Measurements from ENCODE around the gene ZNF460.

Gene ZNF460

DNA sequence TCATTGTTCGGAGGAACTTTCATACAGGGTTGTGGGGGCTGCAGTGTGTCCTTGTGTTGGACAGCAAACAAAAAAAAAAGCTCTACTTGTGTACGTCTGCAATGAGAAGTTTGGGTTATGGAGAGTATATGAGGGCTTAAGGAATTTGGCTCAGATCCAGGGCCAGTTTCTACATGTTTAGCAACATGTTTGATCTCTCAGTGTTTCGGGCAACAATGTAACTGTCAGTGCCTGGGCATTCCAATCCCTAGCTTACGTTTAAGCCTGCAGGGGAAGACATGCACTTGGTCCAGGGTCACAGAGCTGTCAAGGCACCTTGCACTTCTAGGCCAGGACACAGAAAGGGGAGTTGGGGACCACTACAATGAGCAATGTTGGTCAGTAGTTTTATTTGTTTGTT is 53.9 kb downstream of the ZNF460 start:
- Mint-ChIP-seq H3K27me3 (peaks cover 1% of the 10 kb centered on the region), H3K4me3 (no peak overlapping the region), H3K4me1 (ENCODE audit: low read depth) (no peaks in the 10 kb centered on the region), H3K36me3 (ENCODE audit: low read depth) (peaks cover 21% of the 10 kb centered on the region), H3K27ac (no peak overlapping the region), H3K9me3 (peaks cover 51% of the 10 kb centered on the region)
- intact Hi-C loops (cut with micrococcal nuclease): no loop called here

- intact Hi-C loops (cut with micrococcal nuclease): no loop called here
- H3K4me3 Mint-ChIP-seq: no peak overlapping the region
- no peaks in the 10 kb centered on the region for H3K36me3 Mint-ChIP-seq (ENCODE audit: low read depth)
These were observed 58.6 kb downstream of the ZNF460 start for GRCh38 chr19:57338877-57339276.

DNA sequence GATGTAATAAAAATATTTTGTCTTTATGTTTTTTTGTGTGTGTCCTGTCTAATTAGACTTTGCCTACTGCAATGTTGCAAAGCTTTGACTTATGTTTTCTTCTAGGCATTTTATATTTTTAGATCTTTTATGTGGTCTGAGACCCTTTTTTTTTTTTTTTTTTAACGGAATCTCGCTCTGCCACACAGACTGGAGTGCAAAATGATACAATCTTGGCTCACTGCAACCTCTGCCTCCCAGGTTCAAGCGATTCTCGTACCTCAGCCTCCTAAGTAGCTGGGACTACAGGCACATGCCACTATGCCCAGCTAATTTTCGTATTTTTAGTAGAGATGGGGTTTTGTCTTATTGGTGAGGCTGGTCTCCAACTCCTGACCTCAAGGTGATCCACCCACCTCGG is 62.3 kb downstream of the ZNF460 start:
- peaks cover 18% of the 10 kb centered on the region for H3K27me3 Mint-ChIP-seq
- intact Hi-C loops (cut with micrococcal nuclease): no loop called here
- no peaks in the 10 kb centered on the region for H3K4me1 Mint-ChIP-seq (ENCODE audit: low read depth)
- H3K4me3 Mint-ChIP-seq: no peak overlapping the region
- no peak overlapping the region for H3K27ac Mint-ChIP-seq
- no peaks in the 10 kb centered on the region for H3K36me3 Mint-ChIP-seq (ENCODE audit: low read depth)
- H3K9me3 Mint-ChIP-seq: peaks cover 17% of the 10 kb centered on the region

More at GRCh38 chr19:57338877-57339276, 58.6 kb downstream of the ZNF460 start:
- Mint-ChIP-seq H3K27ac (no peak overlapping the region), H3K9me3 (peaks cover 28% of the 10 kb centered on the region), H3K27me3 (peaks cover 6% of the 10 kb centered on the region), H3K4me1 (ENCODE audit: low read depth) (no peaks in the 10 kb centered on the region)

Measured in dendritic cell treated with granulocyte-macrophage colony-stimulating factor and Interleukin-4, amounts not matched to agents 40 ng/mL and 50 ng/mL, for 4 days (primary cell).